C4-2B (cell line): ENCODE measurements around the gene CXCR4.

ENCODE experiments used
- CTCF ChIP-seq: fragments of 450-650 bp; conservative IDR thresholded peaks from 2 replicates; pipeline ENCODE4 v1.5.1; 2017; ENCODE audit warnings: mild to moderate bottlenecking
- ZFX ChIP-seq: fragments of 450-650 bp; IDR thresholded peaks from 2 replicates; pipeline ENCODE4 v1.6.1; 2017

GRCh38 chr2:136134126-136134525 is 16.2 kb upstream of the CXCR4 start:
- TF ChIP-seq CTCF (no peak), ZFX (no peak)
